Glomerular visceral epithelial cell (primary cell): Measurements from ENCODE around the gene KIDINS220.
A peak's percentile ranks its signal among the peaks of the same experiment; 100 is the strongest.

Experiments used
- DNase-seq: peaks from one replicate; pipeline ENCODE4 v3.0.0-alpha.2; 2016; ENCODE audit errors: extremely low spot score

Gene KIDINS220

DNA sequence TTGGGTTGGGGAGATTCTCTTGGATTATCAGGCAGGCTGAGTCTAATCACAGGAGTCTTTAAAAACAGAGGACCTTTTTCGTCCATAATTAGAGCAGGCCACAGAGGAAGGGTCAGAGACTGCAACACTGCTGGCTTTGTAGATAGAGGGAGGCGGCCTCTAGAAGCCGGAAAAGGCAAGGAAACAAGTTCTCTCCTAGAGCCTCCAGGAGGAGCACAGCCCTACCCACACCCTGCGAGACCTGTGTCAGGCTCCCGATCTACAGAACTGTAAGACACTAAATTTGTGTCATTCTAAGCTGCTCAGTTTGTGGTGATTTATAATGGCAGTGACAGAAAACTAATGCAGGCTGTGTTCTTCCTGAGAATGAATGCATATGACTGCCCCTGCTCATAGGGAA lies 140.2 kb downstream of the KIDINS220 start:
- DNase-seq = no peak

DNA sequence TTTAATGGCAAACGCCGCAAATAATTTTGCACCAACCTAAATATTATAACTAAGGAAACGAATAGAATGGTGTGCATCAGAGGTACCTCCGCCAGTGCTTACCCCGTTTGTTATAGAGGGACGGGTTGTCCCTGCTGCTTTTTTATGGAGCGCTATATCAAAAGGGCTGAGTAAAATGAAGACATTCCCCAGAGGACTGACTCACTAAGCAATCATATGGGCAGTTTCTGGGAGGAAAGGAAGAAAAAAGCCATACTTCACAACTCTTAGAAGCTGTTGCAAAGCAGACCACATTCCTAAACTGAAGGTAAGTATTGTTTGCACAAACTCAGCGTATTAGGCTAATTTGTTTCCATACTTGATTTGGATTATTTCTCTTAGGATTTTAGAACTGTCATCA lies 142.7 kb downstream of the KIDINS220 start:
- peak; percentile 6 for DNase-seq

DNA sequence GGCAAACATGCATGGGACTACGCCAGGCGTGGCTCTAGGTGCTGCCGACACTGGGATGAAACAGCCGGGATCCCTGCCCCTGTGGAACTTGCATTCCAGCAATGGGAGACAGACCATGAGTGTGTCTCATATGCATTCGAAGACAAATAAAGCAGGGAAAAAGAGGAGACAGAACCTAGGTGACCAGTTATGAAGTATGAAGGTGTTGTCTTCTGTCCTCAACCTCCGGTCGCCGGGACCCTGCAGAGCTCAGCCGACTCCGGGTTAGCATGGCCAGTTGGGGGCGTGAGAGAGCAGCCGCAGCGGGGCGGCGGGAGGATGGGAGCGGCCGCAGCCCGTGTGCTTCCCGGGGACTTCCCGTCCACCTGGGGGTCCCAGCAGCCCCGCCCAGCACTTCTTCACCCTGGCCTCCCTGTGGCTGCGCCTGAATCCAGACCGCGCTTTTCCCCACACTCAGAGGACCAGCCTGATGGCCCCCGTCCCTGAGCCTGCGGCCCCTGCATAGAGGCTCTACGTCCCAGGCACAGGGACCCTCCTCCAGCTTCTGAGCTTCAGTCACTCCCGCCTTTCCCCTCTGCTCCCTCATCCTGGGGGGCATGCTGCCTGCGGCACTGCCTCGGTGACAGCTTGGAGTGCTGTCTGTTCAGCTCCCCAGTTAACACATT lies 144.1 kb downstream of the KIDINS220 start:
- DNase-seq = peak; percentile 37

DNA sequence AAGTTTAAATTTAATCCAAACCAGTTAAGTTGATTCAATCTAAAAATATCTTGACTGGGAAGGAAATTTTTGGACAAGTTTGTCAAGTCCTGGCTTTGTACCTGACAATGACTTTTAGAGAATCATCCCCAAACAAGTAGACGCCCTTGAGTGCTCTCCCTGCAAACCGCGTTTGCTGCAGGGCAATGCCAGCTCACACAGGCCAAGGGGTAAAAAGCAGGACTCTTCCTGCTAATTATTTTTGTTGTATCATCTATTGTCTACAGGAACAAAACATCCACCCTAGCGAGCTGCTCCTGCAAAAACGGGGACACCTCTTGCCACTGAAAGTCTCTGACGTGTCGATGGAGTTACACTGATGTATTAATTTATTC lies 144.6 kb downstream of the KIDINS220 start:
- no peak for DNase-seq

DNA sequence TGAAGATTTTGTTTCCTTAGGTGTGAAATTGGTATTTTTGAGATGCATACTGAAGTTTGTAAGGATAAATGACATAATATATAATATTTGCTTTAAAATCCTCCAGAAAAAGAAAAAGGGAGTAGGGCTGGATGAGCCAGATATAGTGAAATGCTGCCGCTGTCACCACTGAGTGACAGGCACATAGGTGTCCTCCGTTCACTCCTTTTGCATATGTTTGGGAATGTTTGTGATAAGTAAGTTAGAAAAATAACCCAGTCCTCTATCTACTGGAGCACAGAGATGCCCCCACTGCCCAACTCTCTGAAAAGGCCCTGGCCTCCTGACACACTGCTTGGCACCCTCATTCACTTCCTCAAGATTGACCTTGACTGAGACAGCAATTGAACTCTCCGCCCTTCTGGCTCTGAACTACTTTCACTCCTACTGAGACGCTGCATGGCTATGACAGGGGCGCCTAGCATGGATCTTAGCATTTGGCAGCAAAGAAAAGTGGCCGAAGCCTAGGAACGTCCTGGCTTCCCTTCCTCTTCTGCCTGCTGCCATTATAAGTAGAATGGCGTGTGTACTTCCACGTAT lies 145.5 kb downstream of the KIDINS220 start:
- no peak for DNase-seq

DNA sequence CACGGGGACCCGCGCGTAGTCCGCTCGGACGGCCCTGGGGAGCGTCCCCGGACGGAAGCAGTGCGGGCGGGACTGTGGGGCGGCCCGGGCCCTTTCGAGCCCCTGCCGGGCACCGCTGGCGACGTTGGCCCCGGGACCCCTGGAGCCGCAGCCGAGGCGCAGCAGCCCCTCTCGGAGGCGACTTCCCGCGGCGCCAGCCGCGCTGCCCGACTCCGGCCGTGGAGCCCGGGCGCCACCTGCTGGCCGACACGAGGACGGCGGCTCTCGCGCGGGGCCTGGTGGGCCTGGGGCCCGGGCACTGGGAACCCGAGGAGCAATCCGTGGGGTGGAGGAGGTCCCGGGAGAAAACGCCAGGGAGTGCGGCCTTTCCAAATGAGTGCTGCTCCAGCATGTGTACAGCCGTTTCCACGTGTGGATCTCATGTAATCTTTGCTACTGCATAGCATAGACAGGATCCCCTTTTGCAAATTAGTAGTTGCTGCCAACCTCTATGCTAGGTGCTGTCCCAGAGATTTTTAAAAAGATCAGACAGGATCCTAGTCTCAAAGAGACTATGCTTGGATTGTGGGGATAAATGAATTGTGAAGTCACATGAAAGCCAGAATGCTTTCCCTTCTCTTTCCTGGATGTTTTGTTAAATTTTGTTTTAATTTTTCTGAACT lies 151.6 kb downstream of the KIDINS220 start:
- DNase-seq = peak; percentile 58

GRCh38 chr2:8684878-8685696 lies 152.3 kb downstream of the KIDINS220 start:
- DNase-seq = peak; percentile 28

DNA sequence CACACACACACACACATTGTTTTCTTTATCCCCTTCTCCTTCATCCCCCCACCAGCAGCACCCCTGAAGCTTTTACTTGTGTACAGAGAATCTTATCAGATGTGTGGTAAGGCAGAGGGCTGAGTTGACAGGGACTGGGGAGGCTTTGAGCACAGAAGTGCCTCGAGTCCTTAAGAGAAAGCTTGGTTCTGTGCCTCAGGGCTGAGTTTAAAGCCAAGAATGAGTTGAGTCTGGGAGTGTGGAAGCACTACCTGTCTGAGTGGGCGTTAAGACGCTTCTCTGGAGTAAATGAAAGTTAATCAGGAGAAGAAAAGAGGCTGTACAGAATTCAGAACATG lies 152.9 kb downstream of the KIDINS220 start:
- peak; percentile 15 for DNase-seq

DNA sequence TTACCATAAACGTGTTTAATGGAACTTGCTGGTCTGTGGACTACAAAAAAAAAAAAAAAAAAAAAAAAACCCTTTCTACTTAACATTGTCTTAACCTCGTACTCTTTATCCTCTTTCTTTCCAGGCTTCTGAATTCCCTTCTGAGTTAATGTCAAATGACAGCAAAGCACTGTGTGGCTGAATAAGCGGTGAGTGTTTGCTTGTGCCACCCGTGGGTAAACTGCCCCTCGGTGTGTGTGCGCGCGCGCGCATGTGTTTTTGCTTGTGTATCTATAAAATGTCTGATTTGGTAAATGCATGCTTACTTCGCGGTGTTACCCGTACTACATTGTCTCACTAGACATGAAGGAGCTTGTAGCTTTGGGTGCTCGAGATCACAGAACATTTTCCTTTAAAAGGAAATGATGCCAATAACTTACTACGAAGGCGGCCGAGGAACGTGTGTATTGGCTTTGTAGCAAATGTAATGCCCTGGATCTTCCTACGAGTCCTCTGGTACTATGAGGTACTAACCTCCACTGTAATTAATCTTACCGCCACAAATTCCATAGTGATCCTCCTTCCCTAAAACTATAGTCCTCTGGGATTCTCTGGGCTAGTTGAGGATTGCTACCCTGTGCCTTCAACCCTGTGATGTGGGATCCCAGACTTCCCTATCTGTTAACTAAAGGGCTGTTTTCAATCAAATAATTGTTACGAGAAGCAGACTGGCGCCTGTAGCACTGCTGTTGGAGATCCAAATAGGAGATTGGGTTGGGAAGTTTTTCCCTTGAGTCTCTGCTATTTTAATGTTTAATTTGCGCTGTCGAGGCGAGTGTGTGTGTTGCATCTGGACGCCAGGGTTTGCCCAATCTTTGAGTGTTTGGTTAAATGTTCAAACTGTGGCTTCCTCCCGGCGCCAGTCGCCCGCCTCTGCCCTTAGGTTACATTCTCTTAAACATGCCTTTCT lies 154.4 kb downstream of the KIDINS220 start:
- DNase-seq = peak; percentile 33

DNA sequence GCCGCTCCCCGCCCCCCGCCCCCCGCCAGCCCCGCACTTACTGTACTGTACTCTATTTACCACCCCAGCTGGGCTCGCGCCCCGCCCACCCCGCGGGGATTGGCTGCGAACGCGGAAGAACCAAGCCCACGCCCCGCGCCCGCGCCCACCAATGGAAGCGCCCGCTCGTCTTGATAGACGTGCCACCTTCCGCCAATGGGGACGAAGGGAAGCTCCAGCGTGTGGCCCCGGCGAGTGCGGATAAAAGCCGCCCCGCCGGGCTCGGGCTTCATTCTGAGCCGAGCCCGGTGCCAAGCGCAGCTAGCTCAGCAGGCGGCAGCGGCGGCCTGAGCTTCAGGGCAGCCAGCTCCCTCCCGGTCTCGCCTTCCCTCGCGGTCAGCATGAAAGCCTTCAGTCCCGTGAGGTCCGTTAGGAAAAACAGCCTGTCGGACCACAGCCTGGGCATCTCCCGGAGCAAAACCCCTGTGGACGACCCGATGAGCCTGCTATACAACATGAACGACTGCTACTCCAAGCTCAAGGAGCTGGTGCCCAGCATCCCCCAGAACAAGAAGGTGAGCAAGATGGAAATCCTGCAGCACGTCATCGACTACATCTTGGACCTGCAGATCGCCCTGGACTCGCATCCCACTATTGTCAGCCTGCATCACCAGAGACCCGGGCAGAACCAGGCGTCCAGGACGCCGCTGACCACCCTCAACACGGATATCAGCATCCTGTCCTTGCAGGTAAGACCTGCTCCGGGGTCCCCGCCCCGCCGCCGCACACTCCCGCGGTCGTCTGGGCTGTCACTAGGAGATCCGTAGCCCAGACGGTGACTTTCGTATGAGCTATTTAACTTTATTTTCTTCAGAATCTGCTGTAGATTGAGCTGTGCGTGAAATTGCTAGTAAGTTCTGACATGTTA lies 155.4 kb downstream of the KIDINS220 start, which contains the start of gene ID2:
ID2 (plus strand) TSS at position 271 of the 907 bp plus-strand sequence; CDS start at position 381, 110 bp downstream.
- DNase-seq = peak; percentile 97

DNA sequence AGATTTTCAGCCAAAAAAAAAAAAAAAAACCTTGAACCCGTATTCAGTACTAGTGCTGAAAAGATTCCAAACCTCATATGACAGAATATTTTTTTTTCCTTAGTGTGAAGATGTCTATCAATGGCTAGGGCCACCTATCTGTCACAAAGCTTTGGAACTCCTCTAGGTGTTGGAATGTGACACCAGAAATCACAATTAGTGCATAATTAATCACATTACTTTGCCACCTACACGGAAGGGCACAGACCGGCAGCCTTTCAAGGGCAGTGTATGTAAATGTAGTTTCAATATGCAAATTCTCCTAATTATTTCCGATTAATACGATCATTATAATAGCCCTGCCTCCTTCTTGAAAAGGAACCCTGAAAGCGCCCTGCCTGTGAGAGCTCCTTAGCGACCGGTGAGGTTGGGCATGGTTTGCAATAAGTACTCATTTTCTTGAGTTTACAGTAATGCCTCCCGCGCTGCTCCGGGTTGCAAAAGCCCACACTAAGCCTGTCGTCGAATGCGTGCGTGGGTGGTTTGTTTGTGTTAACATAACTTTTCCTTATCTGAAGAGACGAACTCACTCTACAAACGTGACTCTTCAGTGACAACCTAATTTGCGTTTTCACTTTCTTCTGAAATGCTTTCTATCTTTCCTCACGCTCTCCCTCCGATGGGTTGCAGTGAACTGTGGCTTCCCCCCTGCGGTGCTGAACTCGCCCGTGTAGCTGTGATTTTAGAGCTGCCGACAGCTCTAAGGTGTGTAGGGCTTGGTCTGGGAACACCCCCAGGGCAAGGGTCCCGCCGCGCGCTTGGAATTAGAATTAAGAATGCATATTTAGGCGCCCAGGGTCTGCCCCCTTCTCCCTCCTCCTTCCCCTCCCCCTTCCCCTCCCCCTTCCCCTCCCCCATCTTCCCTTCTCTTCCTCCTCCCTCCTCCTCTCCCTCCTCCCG lies 156.3 kb downstream of the KIDINS220 start:
- DNase-seq = peak; percentile 56

DNA sequence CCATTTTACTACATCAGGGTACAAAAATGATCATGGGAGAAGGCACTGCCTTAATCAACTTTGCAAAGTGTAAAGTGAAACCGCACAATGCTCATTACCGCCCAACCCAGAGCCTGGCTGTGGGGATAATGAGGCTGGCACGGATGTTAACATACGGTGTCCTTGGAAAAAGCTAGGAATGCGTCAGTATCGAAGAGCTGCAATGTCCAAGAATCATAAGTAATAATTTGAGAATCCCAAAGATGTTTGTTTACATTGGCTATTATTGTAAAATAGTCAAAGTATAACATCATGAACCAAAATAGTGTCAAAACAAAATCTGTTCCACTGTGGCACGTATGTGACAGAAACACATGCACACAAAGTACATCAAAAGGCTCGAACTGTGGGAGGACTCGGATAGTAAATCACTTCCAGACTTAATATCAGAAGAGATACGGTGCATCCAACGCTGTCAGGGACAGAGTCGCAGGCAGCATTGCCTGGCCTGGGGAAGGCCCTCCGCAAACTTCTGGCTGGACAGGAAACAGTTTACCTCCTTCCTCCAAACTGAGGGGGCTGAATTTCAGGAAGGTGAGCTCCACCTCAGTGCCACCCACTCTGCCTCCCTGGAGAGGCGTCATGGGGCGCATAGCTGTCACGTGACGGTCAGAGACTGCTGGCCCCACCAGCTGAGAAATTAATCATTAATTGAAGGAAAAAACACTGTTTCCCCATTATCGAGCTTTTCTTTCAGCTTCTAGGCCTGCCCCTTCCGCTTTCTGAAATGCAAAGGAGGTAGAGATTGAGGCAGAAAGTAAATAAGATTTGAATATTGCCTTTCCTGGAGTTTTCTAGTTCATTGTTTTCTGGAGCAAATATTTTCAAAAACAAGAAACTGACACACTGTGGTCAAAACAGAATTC lies 157.3 kb downstream of the KIDINS220 start:
- DNase-seq = peak; percentile 78

DNA sequence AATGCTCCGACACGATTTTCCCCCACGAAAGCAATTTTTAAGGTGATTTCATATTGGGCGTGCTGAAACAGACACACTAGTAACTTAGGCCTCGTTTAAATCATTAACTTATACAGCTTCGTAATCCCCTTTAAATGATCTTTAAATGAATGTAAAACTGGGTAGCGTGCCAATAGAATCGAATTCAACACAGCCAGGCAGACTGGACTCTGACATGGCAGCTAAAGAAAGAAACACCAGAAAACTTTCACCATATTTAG lies 157.9 kb downstream of the KIDINS220 start:
- DNase-seq = no peak
